Measurements from ENCODE around the gene OR5AK2.
"Not testable (repeated sequence)": the region's sequence is repeated elsewhere in the genome, so short reads cannot be mapped to it uniquely, and the experiment has no call there.

Gene OR5AK2
- total RNA-seq = 0 reads per million in 2 experiments

GRCh38 chr11:56988614-56989013 lies at the start of gene OR5AK2:
Gene OR5AK2, plus strand, starts transcription at chr11:56988914. Its CDS starts 0 bp downstream, at chr11:56988914.
- DNase-seq (ENCODE audit: low read depth) = no peak

DNA sequence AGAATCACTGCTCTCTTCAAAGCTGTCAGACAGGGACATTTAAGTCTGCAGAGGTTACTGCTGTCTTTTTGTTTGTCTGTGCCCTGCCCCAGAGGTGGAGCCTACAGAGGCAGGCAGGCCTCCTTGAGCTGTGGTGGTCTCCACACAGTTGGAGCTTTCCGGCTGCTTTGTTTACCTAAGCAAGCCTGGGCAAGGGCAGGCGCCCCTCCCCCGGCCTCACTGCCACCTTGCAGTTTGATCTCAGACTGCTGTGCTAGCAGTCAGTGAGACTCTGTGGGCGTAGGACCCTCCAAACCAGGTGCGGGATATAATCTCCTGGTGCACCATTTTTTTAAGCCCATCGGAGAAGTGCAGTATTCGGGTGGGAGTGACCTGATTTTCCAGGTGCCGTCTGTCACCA lies 43.2 kb upstream of the OR5AK2 start:
- not testable (repeated sequence) for DNase-seq (ENCODE audit: low read depth)

- DNase-seq (ENCODE audit: low read depth) = no peak
Observed at GRCh38 chr11:56948991-56949515, 39.7 kb upstream of the OR5AK2 start.

DNA sequence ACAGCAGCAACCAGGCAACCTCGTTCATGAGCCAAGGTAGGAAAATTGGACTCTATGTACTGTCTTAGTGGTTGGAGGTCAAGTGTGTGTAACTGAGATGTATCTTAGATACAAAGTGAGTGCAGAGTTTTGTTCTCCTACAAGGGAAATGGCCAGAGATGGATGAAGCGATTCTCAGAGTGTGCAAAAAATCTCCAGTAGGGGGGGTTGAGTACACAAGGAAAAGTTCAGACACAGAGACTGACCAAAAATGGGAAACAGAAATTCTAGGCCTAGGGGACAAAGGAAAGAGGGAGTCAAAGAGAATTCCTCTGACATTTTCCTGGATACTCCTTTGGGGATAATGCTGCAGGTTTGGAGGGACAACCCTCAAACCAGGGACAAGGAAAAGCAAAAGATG lies 38.2 kb upstream of the OR5AK2 start:
- no peak for DNase-seq (ENCODE audit: low read depth)

GRCh38 chr11:56953907-56954306 lies 34.8 kb upstream of the OR5AK2 start:
- not testable (repeated sequence) for DNase-seq (ENCODE audit: low read depth)

- no peak for DNase-seq (ENCODE audit: low read depth)
Observed at GRCh38 chr11:56961609-56962008, 27.1 kb upstream of the OR5AK2 start.

DNA sequence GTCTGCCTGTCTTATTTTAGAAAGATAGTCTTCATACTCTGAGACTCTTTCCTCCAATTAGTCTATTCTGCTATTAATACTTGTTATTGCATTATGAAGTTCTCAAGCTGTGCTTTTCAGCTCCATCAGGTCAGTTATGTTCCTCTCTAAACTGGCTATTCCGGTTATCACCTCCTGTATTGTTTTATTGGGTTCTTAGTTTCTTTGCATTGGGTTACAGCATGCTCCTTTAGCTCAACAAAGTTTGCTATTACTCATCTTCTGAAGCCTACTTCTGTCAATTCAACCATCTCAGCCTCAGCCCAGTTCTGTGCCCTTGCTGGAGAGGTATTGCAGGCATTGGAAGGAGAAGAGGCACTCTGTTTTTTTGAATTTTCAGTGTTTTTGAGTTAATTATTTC lies 21.0 kb upstream of the OR5AK2 start:
- DNase-seq (ENCODE audit: low read depth) = no peak

DNA sequence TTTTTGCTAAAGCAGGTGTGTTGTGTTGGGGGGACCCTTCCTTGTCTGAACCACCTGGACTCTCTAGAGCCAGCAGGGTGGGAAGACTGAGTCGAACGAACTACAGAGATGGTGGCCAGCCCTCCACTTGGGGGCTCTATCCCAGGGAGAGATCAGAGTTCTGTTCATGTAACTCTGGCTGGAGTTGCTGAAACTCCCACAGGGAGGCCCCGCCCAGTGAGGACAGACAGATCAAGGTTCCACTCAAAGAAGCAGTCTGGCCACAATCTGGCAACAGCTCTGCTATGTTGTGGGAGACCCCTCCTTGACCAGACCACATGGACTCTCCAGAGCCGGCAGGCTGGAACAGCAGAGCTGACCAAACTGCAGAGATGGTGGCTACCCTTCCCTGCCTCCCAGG lies 20.2 kb upstream of the OR5AK2 start:
- DNase-seq (ENCODE audit: low read depth) = no peak

GRCh38 chr11:56977314-56977713 lies 11.4 kb upstream of the OR5AK2 start:
- DNase-seq (ENCODE audit: low read depth) = no peak

DNA sequence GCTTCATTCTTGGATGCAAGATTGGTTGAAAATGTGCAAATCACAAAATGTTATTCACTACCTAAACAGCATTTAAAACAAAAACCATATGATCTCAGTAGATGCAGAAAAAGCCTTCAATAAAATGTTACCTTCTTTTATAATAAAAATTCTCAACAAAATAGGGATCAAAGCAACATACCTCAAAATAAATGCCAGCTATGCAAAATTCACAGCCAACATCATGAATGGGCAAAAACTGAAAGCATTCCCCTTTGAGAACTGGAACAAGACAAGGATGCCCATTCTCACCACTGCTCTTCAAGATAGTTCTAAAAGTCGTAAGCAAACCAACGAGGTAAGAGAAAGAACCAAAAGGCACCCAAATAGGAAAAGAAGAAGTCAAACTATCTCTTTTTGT lies 2.0 kb downstream of the OR5AK2 start:
- no peak for DNase-seq (ENCODE audit: low read depth)

GRCh38 chr11:56994532-56994931 lies 5.8 kb downstream of the OR5AK2 start:
- no peak for DNase-seq (ENCODE audit: low read depth)

DNA sequence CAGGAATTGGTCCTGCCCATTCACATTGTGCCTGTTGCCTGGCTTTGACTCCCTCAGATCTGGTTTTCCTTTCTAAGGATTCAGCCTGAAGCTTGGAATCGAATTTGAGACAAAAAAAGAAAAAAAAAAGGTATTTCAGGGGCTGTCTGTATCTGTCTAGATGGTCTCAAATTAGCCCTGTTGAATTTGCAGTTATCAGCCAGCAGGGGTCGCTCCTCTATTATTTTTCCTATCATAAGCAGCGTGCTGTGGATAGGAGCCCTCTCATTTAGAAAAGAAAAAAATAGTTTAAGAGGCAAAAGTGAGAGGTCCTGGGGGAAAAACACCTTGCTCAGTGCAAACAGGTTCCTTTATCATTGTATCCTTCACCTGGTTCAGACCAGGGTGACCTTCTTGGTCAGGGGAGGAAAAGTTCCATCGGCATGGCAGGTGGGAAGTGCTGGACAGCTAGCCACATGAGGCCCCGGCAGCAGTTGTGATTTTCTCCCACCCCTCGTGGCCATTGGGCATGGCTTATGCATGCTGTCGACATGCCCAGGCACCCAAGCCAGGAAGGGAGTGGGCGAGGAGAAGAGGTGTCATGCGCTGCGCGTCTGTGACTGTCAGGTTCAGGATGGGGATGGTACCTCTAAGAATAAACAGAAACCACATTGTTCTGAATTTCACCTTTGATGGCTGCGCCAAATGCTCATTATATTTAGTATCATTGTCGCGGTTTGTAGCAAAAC lies 13.1 kb downstream of the OR5AK2 start:
- DNase-seq (ENCODE audit: low read depth) = no peak

- DNase-seq (ENCODE audit: low read depth) = no peak
Observed at GRCh38 chr11:57008373-57008772, 19.7 kb downstream of the OR5AK2 start.

GRCh38 chr11:57015679-57016078 lies 27.0 kb downstream of the OR5AK2 start:
- DNase-seq (ENCODE audit: low read depth) = no peak

DNA sequence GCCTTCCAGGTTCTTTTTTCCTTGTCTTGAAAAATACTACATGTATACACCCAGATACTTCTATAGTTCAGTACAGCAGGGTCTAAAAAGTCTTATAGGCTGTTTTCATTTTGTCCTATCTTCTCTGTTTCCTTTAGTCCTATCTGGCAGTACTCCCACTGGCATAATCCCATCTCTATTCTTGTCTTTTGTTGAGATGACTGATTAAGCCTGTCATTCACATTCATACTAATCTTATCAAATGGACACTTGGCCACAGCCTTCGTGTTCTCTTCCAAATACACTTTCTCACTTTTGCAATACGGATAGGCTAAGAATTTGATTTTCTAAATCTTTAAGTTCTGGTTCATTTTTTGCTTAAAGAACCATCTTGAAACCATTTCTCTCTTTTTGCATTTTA lies 42.8 kb downstream of the OR5AK2 start:
- no peak for DNase-seq (ENCODE audit: low read depth)
